SK-N-SH (cell line): ENCODE data around the gene SMARCD1. TPM values are rescaled to one million over a fixed set of nuclear protein-coding genes. Genes with fewer than 3 reads are reported as not detected.

Experiments used
- CTCF ChIA-PET: fragments of 300-600, 350-600 bp; formaldehyde crosslinking; extraction: SDS; loops from one replicate; lab custom pipeline; 2021; lab: Yijun Ruan, JAX
- POLR2A ChIA-PET: fragments of 350-600 bp; sonication (Branson Sonifier 250); formaldehyde crosslinking; extraction: SDS; loops from one replicate; lab custom pipeline; 2020; ENCODE audit warnings: antibody characterized with exemption, inconsistent platforms; lab: Yijun Ruan, JAX
- DNase-seq: peaks from one replicate; pipeline ENCODE4 v3.0.0; 2012
- H2AFZ ChIP-seq: fragments of 200-600 bp; sonication (generic); 2 replicates; pipeline ENCODE4 v1.8.1; 2016; ENCODE audit warnings: antibody characterized with exemption, mild to moderate bottlenecking, low read depth
- H3F3A ChIP-seq: fragments of 200-600 bp; sonication (generic); replicated peaks from 2 replicates; pipeline ENCODE3; 2016; ENCODE audit warnings: antibody characterized with exemption, mild to moderate bottlenecking; ENCODE audit not compliant: insufficient read depth
- H3K27ac ChIP-seq, 2 experiments: fragments of 200-500 bp in 1 of 2; fragments of 200-600 bp in 1 of 2; sonication (Bioruptor generic) in 1 of 2; sonication (generic), shearing (Covaris generic) in 1 of 2; 2 replicates each; pipeline versions ENCODE4 v1.5.1 to v1.6.1; 2014 to 2016; ENCODE audit warnings: low read depth in 2 of 2, inconsistent platforms in 1 of 2, low read length in 1 of 2, mild to moderate bottlenecking in 1 of 2, mixed read lengths in 1 of 2
- H3K27me3 ChIP-seq: fragments of 200-600 bp; sonication (generic), shearing (Covaris generic); 2 replicates; pipeline ENCODE4 v1.6.1; 2016; ENCODE audit warnings: mixed run types; ENCODE audit not compliant: insufficient read depth
- H3K36me3 ChIP-seq, 2 experiments: fragments of 200-500 bp in 1 of 2; fragments of 200-600 bp in 1 of 2; sonication (Bioruptor generic) in 1 of 2; sonication (generic) in 1 of 2; replicated peaks in 1 of 2; 2 replicates each; pipeline versions ENCODE3 to v1.5.1; 2014 to 2016; ENCODE audit warnings: low read length in 1 of 2, mild to moderate bottlenecking in 1 of 2; ENCODE audit not compliant: insufficient read depth in 2 of 2, control insufficient read depth in 1 of 2
- H3K4me1 ChIP-seq, 2 experiments: fragments of 200-500 bp in 1 of 2; fragments of 200-600 bp in 1 of 2; sonication (Bioruptor generic) in 1 of 2; sonication (generic), shearing (Covaris generic) in 1 of 2; 2 replicates each; pipeline versions ENCODE4 v1.5.1 to v1.6.1; 2014 to 2016; ENCODE audit warnings: low read depth in 1 of 2, low read length in 1 of 2, mixed run types in 1 of 2; ENCODE audit not compliant: insufficient read depth in 2 of 2, control insufficient read depth in 1 of 2
- H3K4me2 ChIP-seq: fragments of 200-600 bp; sonication (generic), shearing (Covaris generic); 2 replicates; pipeline ENCODE4 v1.6.1; 2017; ENCODE audit warnings: mixed run types
- H3K4me3 ChIP-seq, 2 experiments: fragments of 200-500 bp in 1 of 2; fragments of 200-600 bp in 1 of 2; sonication (Bioruptor generic) in 1 of 2; sonication (generic), shearing (Covaris generic) in 1 of 2; 2 replicates each; pipeline versions ENCODE4 v1.5.1 to v1.8.1; 2014 to 2016; ENCODE audit warnings: low read depth in 2 of 2, inconsistent platforms in 1 of 2, low read length in 1 of 2, mild to moderate bottlenecking in 1 of 2, mixed read lengths in 1 of 2, moderate library complexity in 1 of 2
- H3K79me2 ChIP-seq: fragments of 200-600 bp; sonication (generic); 2 replicates; pipeline ENCODE4 v1.8.1; 2017; ENCODE audit warnings: mild to moderate bottlenecking; ENCODE audit not compliant: insufficient read depth
- H3K9ac ChIP-seq: fragments of 200-600 bp; sonication (generic); 2 replicates; pipeline ENCODE4 v1.6.1; 2017; ENCODE audit warnings: mixed run types
- H3K9me2 ChIP-seq: fragments of 200-600 bp; sonication (generic); 2 replicates; pipeline ENCODE4 v1.6.1; 2017; ENCODE audit warnings: mixed run types
- H3K9me3 ChIP-seq: fragments of 200-600 bp; sonication (generic); 2 replicates; pipeline ENCODE4 v1.6.1; 2017; ENCODE audit warnings: mixed run types, mild to moderate bottlenecking, moderate library complexity
- H4K20me1 ChIP-seq: fragments of 200-600 bp; sonication (generic); 2 replicates; pipeline ENCODE4 v1.6.1; 2017; ENCODE audit warnings: mild to moderate bottlenecking, mixed run types; ENCODE audit not compliant: insufficient read depth
- CHD2 ChIP-seq: fragments of 150-350 bp; IDR thresholded peaks from 2 replicates; pipeline ENCODE4 v1.6.1; 2018; ENCODE audit warnings: low read length; ENCODE audit not compliant: partially characterized antibody
- ELF1 ChIP-seq: IDR thresholded peaks from 2 replicates; pipeline ENCODE4 v1.4.0; 2012
- EZH2phosphoT487 ChIP-seq: fragments of 200-600 bp; sonication (generic); IDR thresholded peaks from 2 replicates; pipeline ENCODE4 v1.6.1; 2017; ENCODE audit warnings: low read depth, mixed run types, mild to moderate bottlenecking, antibody characterized with exemption, moderate library complexity, borderline replicate concordance
- FOSL2 ChIP-seq: IDR thresholded peaks from 2 replicates; pipeline ENCODE4 v1.4.0; 2012; ENCODE audit warnings: low read depth, mild to moderate bottlenecking, moderate library complexity, borderline replicate concordance
- FOXM1 ChIP-seq: IDR thresholded peaks from 2 replicates; pipeline ENCODE4 v1.4.0; 2012; ENCODE audit warnings: low read depth, mild to moderate bottlenecking
- MAX ChIP-seq: IDR thresholded peaks from 2 replicates; pipeline ENCODE4 v1.4.0; 2012; ENCODE audit warnings: low read depth
- MEF2A ChIP-seq: IDR thresholded peaks from 2 replicates; pipeline ENCODE4 v1.4.0; 2012; ENCODE audit warnings: low read depth, borderline replicate concordance
- MXI1 ChIP-seq: IDR thresholded peaks from 2 replicates; pipeline ENCODE4 v1.6.1; 2012; ENCODE audit warnings: mild to moderate bottlenecking, low read depth, low read length, improper control_type of control experiment
- NFIC ChIP-seq: IDR thresholded peaks from 2 replicates; pipeline ENCODE4 v1.4.0; 2012; ENCODE audit warnings: borderline replicate concordance
- POLR2AphosphoS5 ChIP-seq: IDR thresholded peaks from 2 replicates; pipeline ENCODE4 v1.6.1; 2012; ENCODE audit warnings: low read depth, low read length
- REST ChIP-seq: IDR thresholded peaks from 2 replicates; pipeline ENCODE4 v1.6.1; 2012; ENCODE audit warnings: mild to moderate bottlenecking, low read depth, low read length, moderate library complexity
- SIN3A ChIP-seq: IDR thresholded peaks from 2 replicates; pipeline ENCODE4 v1.6.1; 2012; ENCODE audit warnings: low read depth, mild to moderate bottlenecking, low read length, moderate library complexity, borderline replicate concordance
- TCF12 ChIP-seq: IDR thresholded peaks from 2 replicates; pipeline ENCODE4 v1.4.0; 2012
- TEAD4 ChIP-seq: IDR thresholded peaks from 2 replicates; pipeline ENCODE4 v1.4.0; 2012; ENCODE audit warnings: mild to moderate bottlenecking, borderline replicate concordance; ENCODE audit not compliant: insufficient read depth
- ZBTB33 ChIP-seq: IDR thresholded peaks from 2 replicates; pipeline ENCODE4 v1.4.0; 2012; ENCODE audit warnings: low read depth, borderline replicate concordance
- WGBS: methylation state at CpG from one replicate; pipeline ENCODE4 v1.1.6; 2017; ENCODE audit warnings: low lambda C conversion rate; 5-methylcytosine and 5-hydroxymethylcytosine counted together
- polyA plus RNA-seq, 3 experiments: library from polyadenylated mRNA; depleted of rRNA; stranded (reverse); fragments of >200 nt; gene quantifications; 2 replicates each; pipeline ENCODE4 v1.2.3, GENCODE V29; 2012
- TF ChIP-seq, protein P1 (sequence below): fragments of 200-600 bp; sonication (generic); IDR thresholded peaks from 2 replicates; pipeline ENCODE4 v1.6.1; 2017; ENCODE audit warnings: antibody characterized with exemption, mild to moderate bottlenecking, moderate library complexity
- TF ChIP-seq, protein P2 (sequence below): fragments of 150-350 bp; IDR thresholded peaks from 2 replicates; pipeline ENCODE4 v1.6.1; 2017; ENCODE audit warnings: antibody characterized with exemption, low read length, low read depth, borderline replicate concordance

Gene SMARCD1
- polyA plus RNA-seq, 1 of the 3 experiments (the other 2 are of a cell fraction) = 58.5 TPM

DNA sequence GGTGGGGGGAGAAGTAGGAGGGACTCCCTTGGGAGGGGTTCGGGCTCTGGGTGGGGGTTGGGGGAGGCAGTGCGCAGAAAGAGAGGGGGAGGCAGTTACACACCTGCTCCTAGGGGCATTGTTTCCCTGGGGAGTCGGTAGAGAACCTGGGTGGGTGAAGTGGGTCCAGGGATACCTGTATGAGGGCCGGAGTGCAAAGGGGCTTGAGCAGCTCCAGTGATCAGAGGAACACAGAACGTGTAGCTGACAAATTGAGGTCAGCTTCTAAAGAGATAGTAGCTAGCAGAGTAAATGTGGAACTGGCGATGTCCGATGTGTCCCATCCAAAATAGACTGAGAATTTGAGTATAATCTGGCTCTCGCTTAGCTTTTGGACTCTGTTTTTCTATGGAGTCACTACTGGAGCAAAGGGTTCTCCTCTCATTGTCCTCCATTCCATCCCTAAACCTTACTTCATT is 502 bp downstream of the SMARCD1 start:
- Histone ChIP-seq H3K27ac (peak overlapping the region; percentile 87 to 91), H3K9me3 (no peaks in the 10 kb centered on the region), H3K9me2 (no peaks in the 10 kb centered on the region), H3F3A (peaks cover 43% of the 10 kb centered on the region), H3K79me2 (peaks cover 38% of the 10 kb centered on the region), H3K27me3 (no peaks in the 10 kb centered on the region), H3K4me2 (peak overlapping the region; percentile 88), H3K9ac (peak overlapping the region; percentile 89), H2AFZ (no peak overlapping the region), H3K4me3 (peak overlapping the region; percentile 77 to 79), H4K20me1 (peaks cover 22% of the 10 kb centered on the region), H3K36me3 (peaks cover 21 to 41% of the 10 kb centered on the region in 2 experiments), H3K4me1 (peaks cover 18 to 22% of the 10 kb centered on the region in 2 experiments)
- CTCF ChIA-PET = interaction anchor here (0.6 to 5.4 kb wide), 21 partner anchors 11 to 229 kb away, joined by 3 to 51 read pairs (median 4); partner anchors contain the start of genes CERS5 and COX14
- TF ChIP-seq ZBTB33 (no peak), NFIC (no peak), FOXM1 (no peak), MAX (no peak), EZH2phosphoT487 (no peak), FOSL2 (no peak), TEAD4 (no peak), ELF1 (no peak), MXI1 (no peak), TCF12 (no peak), REST (no peak), SIN3A (no peak), CHD2 (no peak), MEF2A (no peak), POLR2AphosphoS5 (no peak)
- TF ChIP-seq, protein P1, sequence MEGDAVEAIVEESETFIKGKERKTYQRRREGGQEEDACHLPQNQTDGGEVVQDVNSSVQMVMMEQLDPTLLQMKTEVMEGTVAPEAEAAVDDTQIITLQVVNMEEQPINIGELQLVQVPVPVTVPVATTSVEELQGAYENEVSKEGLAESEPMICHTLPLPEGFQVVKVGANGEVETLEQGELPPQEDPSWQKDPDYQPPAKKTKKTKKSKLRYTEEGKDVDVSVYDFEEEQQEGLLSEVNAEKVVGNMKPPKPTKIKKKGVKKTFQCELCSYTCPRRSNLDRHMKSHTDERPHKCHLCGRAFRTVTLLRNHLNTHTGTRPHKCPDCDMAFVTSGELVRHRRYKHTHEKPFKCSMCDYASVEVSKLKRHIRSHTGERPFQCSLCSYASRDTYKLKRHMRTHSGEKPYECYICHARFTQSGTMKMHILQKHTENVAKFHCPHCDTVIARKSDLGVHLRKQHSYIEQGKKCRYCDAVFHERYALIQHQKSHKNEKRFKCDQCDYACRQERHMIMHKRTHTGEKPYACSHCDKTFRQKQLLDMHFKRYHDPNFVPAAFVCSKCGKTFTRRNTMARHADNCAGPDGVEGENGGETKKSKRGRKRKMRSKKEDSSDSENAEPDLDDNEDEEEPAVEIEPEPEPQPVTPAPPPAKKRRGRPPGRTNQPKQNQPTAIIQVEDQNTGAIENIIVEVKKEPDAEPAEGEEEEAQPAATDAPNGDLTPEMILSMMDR = no peak
- TF ChIP-seq, protein P2, sequence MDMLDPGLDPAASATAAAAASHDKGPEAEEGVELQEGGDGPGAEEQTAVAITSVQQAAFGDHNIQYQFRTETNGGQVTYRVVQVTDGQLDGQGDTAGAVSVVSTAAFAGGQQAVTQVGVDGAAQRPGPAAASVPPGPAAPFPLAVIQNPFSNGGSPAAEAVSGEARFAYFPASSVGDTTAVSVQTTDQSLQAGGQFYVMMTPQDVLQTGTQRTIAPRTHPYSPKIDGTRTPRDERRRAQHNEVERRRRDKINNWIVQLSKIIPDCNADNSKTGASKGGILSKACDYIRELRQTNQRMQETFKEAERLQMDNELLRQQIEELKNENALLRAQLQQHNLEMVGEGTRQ = no peak
- WGBS = 15% methylated on average over 8 of the region's 8 CpGs
- DNase-seq = no peak
- POLR2A ChIA-PET = interaction anchor here (0.6 to 2.7 kb wide), 13 partner anchors 8 to 243 kb away, joined by 3 to 23 read pairs (median 4); partner anchors contain the start of genes BCDIN3D, COX14 and GPD1
